Neural progenitor cell (in vitro differentiated cells): ENCODE measurements around the gene OR2L13.
"Not testable (repeated sequence)": the region's sequence is repeated elsewhere in the genome, so short reads cannot be mapped to it uniquely, and the experiment has no call there.

ENCODE experiments used
- EZH2 ChIP-seq: fragments of 200-600 bp; sonication (generic); IDR thresholded peaks from 2 replicates; pipeline ENCODE4 v1.6.1; 2017; ENCODE audit warnings: antibody characterized with exemption, mild to moderate bottlenecking, moderate library complexity
- EZH2phosphoT487 ChIP-seq: fragments of 200-600 bp; sonication (generic); IDR thresholded peaks from 2 replicates; pipeline ENCODE4 v1.6.1; 2017; ENCODE audit warnings: antibody characterized with exemption
- TF ChIP-seq, protein P1 (sequence below): fragments of 200-600 bp; sonication (generic); IDR thresholded peaks from 2 replicates; pipeline ENCODE4 v1.5.1; 2017; ENCODE audit warnings: antibody characterized with exemption, mild to moderate bottlenecking

- TF ChIP-seq, protein P1, sequence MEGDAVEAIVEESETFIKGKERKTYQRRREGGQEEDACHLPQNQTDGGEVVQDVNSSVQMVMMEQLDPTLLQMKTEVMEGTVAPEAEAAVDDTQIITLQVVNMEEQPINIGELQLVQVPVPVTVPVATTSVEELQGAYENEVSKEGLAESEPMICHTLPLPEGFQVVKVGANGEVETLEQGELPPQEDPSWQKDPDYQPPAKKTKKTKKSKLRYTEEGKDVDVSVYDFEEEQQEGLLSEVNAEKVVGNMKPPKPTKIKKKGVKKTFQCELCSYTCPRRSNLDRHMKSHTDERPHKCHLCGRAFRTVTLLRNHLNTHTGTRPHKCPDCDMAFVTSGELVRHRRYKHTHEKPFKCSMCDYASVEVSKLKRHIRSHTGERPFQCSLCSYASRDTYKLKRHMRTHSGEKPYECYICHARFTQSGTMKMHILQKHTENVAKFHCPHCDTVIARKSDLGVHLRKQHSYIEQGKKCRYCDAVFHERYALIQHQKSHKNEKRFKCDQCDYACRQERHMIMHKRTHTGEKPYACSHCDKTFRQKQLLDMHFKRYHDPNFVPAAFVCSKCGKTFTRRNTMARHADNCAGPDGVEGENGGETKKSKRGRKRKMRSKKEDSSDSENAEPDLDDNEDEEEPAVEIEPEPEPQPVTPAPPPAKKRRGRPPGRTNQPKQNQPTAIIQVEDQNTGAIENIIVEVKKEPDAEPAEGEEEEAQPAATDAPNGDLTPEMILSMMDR: not testable (repeated sequence)
- not testable (repeated sequence) for TF ChIP-seq EZH2phosphoT487, EZH2
These were observed 11.1 kb upstream of the OR2L13 start for GRCh38 chr1:248083864-248084263.
